BJ (cell line): ENCODE measurements around the gene RNF220. TPM values are rescaled to one million over a fixed set of nuclear protein-coding genes. Genes with fewer than 3 reads are reported as not detected.

Experiments used
- CTCF ChIA-PET: fragments of 350-600 bp; formaldehyde crosslinking; extraction: SDS; loops from one replicate; lab custom pipeline; 2021; ENCODE audit warnings: antibody characterized with exemption, inconsistent platforms; lab: Yijun Ruan, JAX
- POLR2A ChIA-PET: fragments of 300-600 bp; sonication (Branson Sonifier 250); formaldehyde crosslinking; extraction: SDS; loops from one replicate; lab custom pipeline; 2021; ENCODE audit warnings: antibody characterized with exemption; lab: Charles Lee
- DNase-seq: peaks from one replicate; pipeline ENCODE4 v3.0.0-alpha.2; 2011; ENCODE audit warnings: low read depth
- H3K27me3 ChIP-seq: 2 replicates; pipeline ENCODE4 v1.6.0; 2011; ENCODE audit warnings: low read length; ENCODE audit not compliant: control insufficient read depth, insufficient read depth
- H3K36me3 ChIP-seq: 2 replicates; pipeline ENCODE4 v1.5.1; 2011; ENCODE audit warnings: low read length; ENCODE audit not compliant: control insufficient read depth, insufficient read depth
- H3K4me3 ChIP-seq: 2 replicates; pipeline ENCODE4 v1.5.1; 2011; ENCODE audit warnings: low read depth, mild to moderate bottlenecking, control low read depth, low read length
- polyA plus RNA-seq: library from polyadenylated mRNA; depleted of rRNA; stranded (reverse); fragments of >200 nt; gene quantifications from 2 replicates; pipeline ENCODE4 v1.2.3, GENCODE V29; 2011
- TF ChIP-seq, protein P1 (sequence below): IDR thresholded peaks from 2 replicates; pipeline ENCODE4 v1.5.1; 2011; ENCODE audit warnings: low read depth, mild to moderate bottlenecking, control low read depth, inconsistent platforms, low read length, moderate library complexity; ENCODE audit not compliant: insufficient read depth

RNF220 gene
- polyA plus RNA-seq, 1 experiment = 65.4 TPM

DNA sequence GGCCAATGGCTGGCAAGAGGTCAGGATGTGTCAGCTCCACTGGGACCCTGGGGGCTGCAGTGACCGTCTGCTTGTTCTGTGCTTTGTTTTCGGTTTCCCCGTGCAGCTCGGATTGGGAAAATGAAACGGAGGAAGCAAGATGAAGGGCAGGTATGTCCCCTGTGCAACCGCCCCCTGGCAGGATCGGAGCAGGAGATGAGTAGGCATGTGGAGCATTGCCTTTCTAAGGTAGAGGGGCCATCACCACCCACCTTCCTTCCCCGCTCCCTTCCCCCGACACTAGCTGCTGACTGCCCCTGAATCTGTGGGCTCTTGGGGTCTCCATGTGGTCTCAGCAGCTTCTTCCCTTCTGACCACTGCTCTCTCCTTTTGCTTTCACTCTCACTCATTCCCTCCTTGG lies 230.4 kb downstream of the RNF220 start:
- POLR2A ChIA-PET = no interaction called here

DNA sequence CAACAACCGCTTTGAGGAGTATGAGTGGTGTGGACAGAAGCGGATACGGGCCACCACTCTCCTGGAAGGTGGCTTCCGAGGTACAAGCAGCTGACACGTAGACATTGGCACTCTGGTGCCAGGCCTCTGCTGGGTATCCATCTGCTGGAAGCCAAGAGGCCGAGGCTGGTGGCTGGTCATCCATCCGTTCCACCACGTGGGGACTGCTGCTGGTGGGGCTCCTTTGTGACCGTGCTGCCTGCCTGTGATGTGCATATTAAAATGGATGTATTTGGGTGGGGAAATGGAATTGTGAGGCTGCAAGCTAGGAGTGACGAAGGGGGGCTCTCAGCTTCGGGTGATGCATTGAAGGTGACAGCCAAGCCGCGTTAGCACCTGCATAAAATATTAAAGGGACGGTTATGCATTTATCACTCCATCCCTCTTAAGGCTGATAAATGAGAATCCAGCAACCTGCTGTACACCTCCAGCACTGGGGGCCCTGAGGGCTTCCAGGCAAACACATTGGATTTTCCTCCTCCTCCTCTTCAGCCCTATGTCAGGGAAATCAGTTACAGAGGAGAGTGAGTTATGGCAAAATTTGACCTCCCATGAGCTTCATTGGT lies 231.1 kb downstream of the RNF220 start:
- DNase-seq = no peak
- Histone ChIP-seq H3K27me3 (no peaks in the 10 kb centered on the region), H3K36me3 (peaks cover 37% of the 10 kb centered on the region), H3K4me3 (no peak overlapping the region)
- CTCF ChIA-PET = interaction anchor here (0.9 to 13.4 kb wide), 6 partner anchors 10 to 64 kb away, joined by 4 to 192 read pairs (median 8); no protein-coding TSS in a partner anchor
- POLR2A ChIA-PET = no interaction called here
- TF ChIP-seq, protein P1, sequence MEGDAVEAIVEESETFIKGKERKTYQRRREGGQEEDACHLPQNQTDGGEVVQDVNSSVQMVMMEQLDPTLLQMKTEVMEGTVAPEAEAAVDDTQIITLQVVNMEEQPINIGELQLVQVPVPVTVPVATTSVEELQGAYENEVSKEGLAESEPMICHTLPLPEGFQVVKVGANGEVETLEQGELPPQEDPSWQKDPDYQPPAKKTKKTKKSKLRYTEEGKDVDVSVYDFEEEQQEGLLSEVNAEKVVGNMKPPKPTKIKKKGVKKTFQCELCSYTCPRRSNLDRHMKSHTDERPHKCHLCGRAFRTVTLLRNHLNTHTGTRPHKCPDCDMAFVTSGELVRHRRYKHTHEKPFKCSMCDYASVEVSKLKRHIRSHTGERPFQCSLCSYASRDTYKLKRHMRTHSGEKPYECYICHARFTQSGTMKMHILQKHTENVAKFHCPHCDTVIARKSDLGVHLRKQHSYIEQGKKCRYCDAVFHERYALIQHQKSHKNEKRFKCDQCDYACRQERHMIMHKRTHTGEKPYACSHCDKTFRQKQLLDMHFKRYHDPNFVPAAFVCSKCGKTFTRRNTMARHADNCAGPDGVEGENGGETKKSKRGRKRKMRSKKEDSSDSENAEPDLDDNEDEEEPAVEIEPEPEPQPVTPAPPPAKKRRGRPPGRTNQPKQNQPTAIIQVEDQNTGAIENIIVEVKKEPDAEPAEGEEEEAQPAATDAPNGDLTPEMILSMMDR = no peak

More for the DNA sequence above, 230.4 kb downstream of the RNF220 start:
- TF ChIP-seq, protein P1 = no peak
- no peak for DNase-seq
- no peaks in the 10 kb centered on the region for H3K27me3 ChIP-seq
- H3K4me3 ChIP-seq = no peak overlapping the region
- CTCF ChIA-PET = interaction anchor here (1.7 to 13.4 kb wide), 4 partner anchors 15 to 40 kb away, joined by 6 to 192 read pairs (median 51); no protein-coding TSS in a partner anchor
- peaks cover 32% of the 10 kb centered on the region for H3K36me3 ChIP-seq

DNA sequence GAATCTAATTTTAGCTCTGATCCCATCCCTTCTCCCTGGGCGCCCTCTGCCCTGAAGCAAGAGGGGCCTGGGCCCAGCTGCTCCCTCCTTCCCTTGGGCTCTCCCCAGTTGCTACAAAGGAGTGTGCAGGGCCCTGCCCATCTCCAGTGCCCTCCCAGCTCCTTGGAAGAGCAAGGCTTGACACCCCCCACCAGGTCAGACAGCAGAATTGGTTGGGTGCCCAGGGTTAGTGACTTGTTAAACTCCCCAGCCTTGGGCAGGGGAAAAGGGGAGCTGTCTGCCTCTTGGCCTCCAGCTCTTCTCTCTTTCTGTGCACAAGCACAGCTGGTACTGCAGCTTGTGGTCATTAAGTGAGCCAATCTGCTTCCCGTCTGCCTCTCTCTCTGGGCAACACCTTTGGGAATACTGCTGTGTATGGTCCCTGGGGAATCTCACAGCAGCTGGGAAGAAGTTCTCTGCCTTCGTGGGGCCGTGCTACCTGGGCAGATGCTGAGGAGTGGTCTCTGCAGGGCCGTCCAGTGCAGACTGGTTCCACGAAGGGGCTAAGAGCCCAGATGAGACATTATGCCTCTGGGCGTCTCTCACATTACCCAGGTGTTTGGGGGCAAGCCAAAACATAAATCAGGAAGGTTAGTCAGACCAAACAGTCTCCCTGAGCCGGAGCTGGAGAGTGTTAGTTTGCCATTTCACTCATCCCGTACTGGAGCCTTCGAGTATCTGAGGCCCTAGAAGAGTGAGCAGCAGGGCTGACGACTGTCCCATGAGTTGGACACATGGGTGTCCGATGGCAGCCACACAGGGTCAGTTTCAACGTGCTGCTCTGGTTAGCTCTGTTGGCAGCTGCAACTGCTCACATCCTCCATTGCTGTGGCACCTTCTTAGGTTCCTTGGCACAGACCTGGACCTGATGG lies 231.9 kb downstream of the RNF220 start:
- no peak for DNase-seq
- Histone ChIP-seq H3K4me3 (no peak overlapping the region), H3K36me3 (peaks cover 37% of the 10 kb centered on the region), H3K27me3 (no peaks in the 10 kb centered on the region)
- POLR2A ChIA-PET = no interaction called here
- CTCF ChIA-PET = interaction anchor here (0.9 to 13.4 kb wide), 6 partner anchors 10 to 64 kb away, joined by 4 to 192 read pairs (median 8); no protein-coding TSS in a partner anchor
- TF ChIP-seq, protein P1 = no peak

DNA sequence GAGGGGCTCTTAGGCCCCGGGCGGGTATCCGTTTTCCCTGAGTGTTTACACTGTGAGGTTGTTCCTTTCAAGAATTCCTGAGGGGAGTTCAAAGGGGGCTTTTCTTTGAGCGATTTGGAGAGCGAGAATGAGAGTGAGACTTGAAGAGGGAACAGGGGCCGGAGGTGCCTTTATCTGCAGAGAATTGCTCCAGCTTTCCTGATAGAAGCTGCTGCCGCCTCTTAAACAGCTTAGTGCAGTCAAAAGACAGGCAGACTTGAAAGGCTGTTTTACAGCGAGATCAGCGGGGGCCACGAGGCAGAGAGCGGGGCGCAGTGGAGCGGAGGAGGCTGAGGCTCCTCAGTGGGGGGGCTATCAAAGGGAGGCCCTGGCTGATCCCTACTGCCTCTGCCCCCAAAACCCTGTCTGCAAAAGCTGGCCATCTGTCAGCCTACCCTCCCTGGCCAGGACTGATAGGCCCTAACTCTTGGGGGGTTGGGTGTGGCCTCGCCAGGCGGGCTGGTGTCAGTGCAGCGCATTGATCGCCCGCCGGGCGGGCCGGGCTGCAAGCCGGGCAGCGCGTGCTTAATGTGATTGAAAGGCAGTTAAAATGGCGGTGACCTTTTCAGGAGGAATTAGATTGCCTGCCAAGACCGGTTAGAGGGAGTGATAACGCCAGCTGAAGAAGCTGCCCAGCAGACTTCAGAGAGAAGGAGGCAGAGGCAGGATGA lies 232.8 kb downstream of the RNF220 start:
- ChIA-PET POLR2A (no interaction called here), CTCF (interaction anchor here (1.2 to 13.4 kb wide), 4 partner anchors 11 to 28 kb away, joined by 4 to 192 read pairs (median 48); no protein-coding TSS in a partner anchor)
- H3K27me3 ChIP-seq = no peaks in the 10 kb centered on the region
- peaks cover 40% of the 10 kb centered on the region for H3K36me3 ChIP-seq
- no peak for DNase-seq
- no peak overlapping the region for H3K4me3 ChIP-seq
- TF ChIP-seq, protein P1 = no peak
